GM21423 (cell line): ENCODE results near the gene LRBA.
"Not testable (repeated sequence)": the region's sequence is repeated elsewhere in the genome, so short reads cannot be mapped to it uniquely, and the experiment has no call there.

ENCODE experiments used
- ATAC-seq: cut with Tn5 transposase; IDR thresholded peaks from one replicate; pipeline ENCODE4 v1.9.1; 2021; ENCODE audit warnings: mild to moderate bottlenecking, moderate library complexity; ENCODE audit not compliant: unreplicated experiment

Gene LRBA

GRCh38 chr4:150534818-150535217 is 480.3 kb downstream of the LRBA start:
- no peak for ATAC-seq

- no peak for ATAC-seq
Measured at GRCh38 chr4:150533673-150534072, 481.4 kb downstream of the LRBA start.

GRCh38 chr4:150525321-150525868 is 489.7 kb downstream of the LRBA start:
- no peak for ATAC-seq

GRCh38 chr4:150518559-150518958 is 496.5 kb downstream of the LRBA start:
- no peak for ATAC-seq

GRCh38 chr4:150515135-150515534 is 499.9 kb downstream of the LRBA start:
- ATAC-seq: no peak

- no peak for ATAC-seq
Measured at GRCh38 chr4:150514709-150515108, 500.4 kb downstream of the LRBA start.

GRCh38 chr4:150510176-150510865 is 504.8 kb downstream of the LRBA start:
- no peak for ATAC-seq

GRCh38 chr4:150507656-150508055 is 507.4 kb downstream of the LRBA start:
- not testable (repeated sequence) for ATAC-seq

GRCh38 chr4:150501983-150502382 is 513.1 kb downstream of the LRBA start:
- no peak for ATAC-seq

- ATAC-seq: no peak
Measured at GRCh38 chr4:150501009-150501727, 513.9 kb downstream of the LRBA start.

GRCh38 chr4:150497612-150498011 is 517.5 kb downstream of the LRBA start:
- ATAC-seq: no peak

- no peak for ATAC-seq
Measured at GRCh38 chr4:150495550-150495949, 519.5 kb downstream of the LRBA start.

- no peak for ATAC-seq
Measured at GRCh38 chr4:150493851-150494250, 521.2 kb downstream of the LRBA start.

GRCh38 chr4:150491132-150492049 is 523.7 kb downstream of the LRBA start:
- no peak for ATAC-seq

- no peak for ATAC-seq
Measured at GRCh38 chr4:150482581-150482980, 532.5 kb downstream of the LRBA start.

GRCh38 chr4:150479657-150480056 is 535.4 kb downstream of the LRBA start:
- no peak for ATAC-seq

GRCh38 chr4:150477869-150478268 is 537.2 kb downstream of the LRBA start:
- ATAC-seq: no peak

GRCh38 chr4:150476776-150477175 is 538.3 kb downstream of the LRBA start:
- ATAC-seq: no peak

GRCh38 chr4:150475763-150476162 is 539.3 kb downstream of the LRBA start:
- ATAC-seq: no peak

GRCh38 chr4:150464523-150464922 is 550.6 kb downstream of the LRBA start:
- no peak for ATAC-seq

- no peak for ATAC-seq
Measured at GRCh38 chr4:150462743-150463142, 552.3 kb downstream of the LRBA start.
